GM19240 (cell line): ENCODE measurements around the gene COCH.
A peak's percentile ranks its signal among the peaks of the same experiment; 100 is the strongest.

ENCODE experiments used
- DNase-seq: peaks from one replicate; pipeline ENCODE4 v3.0.0; 2011; ENCODE audit warnings: low spot score; ENCODE audit not compliant: insufficient read length

The COCH gene

GRCh38 chr14:30874120-30874998 is at the start of gene COCH:
COCH (plus strand) TSS chr14:30874559; CDS start chr14:30874939, 380 bp downstream.
- DNase-seq: peak; percentile 35

- DNase-seq: no peak
Measured at GRCh38 chr14:30826070-30826469, 48.3 kb upstream of the COCH start.

DNA sequence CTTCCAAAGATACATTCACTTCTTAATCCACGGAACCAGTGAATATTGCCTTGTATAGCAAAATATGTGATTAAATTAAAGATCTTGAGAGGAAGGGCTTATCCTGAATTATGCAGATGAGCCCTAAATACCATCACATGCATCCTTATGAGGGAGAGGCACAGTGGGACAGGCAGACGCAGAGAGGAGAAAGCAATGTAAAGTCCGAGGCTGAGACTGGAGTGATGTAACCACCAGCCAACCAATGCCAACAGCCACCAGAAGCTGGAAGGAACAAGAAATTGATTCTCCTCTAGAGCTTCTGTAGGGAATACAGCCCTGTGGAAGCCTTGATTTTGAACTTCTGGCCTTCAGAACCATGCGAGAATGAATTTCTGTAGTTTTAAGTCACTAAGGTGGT is 44.5 kb upstream of the COCH start:
- no peak for DNase-seq

GRCh38 chr14:30834353-30834752 is 40.0 kb upstream of the COCH start:
- no peak for DNase-seq

DNA sequence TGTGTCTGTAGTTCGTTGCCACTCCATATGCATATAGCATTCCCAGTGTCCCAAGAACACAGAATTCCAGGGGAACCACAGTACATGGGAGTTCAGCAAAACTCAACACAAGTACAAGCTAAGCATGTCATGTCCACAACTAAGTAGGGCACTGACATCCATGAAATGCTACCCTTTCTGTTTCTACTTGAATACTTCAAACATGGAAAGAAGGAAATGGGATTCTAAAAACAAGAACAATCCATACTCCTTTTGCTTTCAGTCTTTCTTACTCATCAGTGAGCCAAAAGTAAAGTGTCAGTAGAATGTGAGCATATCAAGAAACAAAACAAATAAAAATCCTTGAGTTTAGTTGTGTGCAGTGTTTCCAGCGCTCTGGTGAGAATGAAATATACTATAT is 36.0 kb upstream of the COCH start:
- no peak for DNase-seq

GRCh38 chr14:30840086-30840779 is 34.1 kb upstream of the COCH start:
- no peak for DNase-seq

DNA sequence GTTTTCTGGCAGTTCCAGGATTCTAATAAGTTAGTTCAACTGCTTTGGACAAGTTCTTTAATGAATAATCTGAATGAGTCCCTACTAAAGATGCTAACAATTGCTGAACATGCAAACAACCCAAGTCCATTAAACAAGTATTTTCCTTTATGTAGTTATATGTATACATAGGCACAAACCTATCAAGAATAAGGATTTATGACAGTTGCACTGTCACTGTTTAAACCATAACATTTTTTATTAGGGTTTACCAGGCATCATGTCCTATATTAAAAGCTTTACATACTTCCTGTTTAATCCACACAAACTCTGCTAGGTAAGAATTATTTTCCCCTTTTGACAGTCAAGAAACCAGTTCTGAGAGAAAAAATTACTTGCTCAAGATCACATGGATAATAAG is 31.9 kb upstream of the COCH start:
- no peak for DNase-seq

DNA sequence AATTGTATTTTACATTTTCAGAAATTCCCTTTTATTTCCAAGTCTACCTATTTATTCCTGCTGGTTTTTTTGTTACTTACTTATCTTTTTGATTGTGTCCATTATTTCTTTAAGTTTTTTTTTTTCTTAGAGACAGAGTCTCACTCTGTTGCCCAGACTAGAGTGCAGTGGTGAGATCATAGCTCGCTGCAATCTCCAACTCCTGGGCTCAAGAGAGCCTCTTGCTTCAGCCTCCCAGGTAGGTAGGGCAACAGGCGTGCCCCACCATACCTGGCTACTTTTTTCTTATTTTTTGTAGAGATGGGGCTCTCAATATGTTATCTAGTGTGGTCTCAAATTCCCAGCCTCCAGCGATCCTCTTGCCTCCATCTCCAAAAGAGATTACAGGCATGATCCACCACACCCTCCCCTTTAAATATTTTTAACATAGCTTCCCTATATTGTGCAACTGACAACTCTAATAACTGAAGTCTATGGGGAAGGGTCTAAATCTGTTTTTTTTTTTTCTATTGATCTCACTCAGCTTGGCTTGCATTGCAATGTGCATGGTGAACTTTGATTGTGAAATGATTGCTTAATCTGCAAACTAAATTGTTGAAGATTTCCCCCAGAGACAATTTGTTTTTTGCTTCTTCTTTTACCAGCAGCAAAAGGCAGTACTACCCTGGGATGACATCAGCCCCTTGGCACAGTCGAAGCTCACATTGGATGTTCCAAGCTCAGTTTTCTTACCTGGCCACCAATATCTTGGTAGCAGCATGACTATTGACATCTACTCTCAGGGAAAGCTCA is 25.7 kb upstream of the COCH start:
- no peak for DNase-seq

- DNase-seq: no peak
Measured at GRCh38 chr14:30849354-30849753, 25.0 kb upstream of the COCH start.

DNA sequence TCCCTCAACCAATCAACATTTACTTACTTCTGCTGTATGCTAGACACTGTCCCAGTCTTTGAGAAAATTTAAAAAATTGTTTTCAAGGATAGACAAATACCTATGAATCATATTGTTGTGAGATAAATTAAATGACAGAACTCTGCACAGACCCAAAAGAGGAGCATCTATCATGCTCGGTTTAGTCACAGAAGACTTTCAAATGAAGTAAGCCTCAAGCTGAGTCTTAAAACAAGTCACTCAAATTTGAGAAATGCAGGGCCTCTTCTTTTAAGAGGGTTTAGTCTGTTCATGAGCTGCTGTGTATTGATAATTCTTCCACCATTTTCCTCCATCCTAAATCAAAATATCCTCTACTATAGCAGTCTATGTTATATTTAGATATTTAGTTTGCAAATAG is 24.4 kb upstream of the COCH start:
- DNase-seq: no peak

- DNase-seq: no peak
Measured at GRCh38 chr14:30853946-30854345, 20.4 kb upstream of the COCH start.

GRCh38 chr14:30854492-30854891 is 19.9 kb upstream of the COCH start:
- no peak for DNase-seq

DNA sequence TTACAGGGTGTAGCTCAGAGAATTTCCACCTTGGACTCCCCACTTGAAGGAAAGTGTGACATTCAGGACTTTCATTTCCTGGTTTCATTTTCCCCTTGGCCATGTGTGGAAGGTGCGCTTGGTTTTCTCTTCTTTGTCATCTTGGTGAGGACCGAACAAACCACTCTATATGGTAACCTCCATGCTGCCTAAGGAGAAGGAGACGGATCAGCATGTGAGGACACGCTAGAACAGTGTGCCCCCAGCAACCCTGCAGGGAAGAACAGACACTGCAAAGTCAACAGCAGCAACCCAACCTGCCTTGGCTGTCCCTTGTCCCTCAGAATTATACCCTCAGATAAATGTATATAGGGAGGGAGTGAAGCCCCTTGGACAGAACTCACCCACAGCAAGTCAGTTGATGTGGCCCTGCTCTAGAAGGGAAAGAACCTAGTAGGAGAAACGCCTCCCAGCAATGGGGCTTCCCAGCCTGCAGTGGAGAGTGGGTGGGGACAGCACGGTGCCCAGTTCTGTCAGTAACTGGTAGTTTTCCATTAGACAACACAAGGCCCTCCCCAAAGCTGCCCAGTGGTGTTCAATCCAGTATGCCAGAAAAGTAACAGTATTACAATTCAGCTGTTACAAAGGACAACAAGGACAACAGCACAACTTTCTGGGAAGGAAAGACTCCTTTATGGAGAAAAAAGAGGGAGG is 18.9 kb upstream of the COCH start:
- no peak for DNase-seq

GRCh38 chr14:30861200-30861599 is 13.2 kb upstream of the COCH start:
- no peak for DNase-seq

GRCh38 chr14:30864934-30865333 is 9.4 kb upstream of the COCH start:
- no peak for DNase-seq

DNA sequence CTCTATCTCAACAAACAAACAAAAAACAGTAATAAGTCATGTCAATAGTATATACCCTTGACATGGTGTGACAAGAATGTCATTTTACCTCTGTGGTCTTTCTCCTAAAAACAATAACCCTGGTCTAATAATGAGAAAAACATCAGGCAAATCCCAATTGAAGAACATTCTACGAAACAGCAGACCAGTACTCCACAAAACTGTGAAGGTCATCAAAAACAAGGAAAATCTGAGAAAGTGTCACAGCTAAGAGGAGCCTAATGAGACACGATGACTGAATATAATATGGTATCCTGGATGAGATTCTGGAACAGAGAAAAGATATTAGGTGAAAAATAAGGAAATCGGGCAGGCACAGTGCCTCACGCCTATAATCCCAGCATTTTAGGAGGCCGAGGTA is 5.6 kb upstream of the COCH start:
- no peak for DNase-seq

DNA sequence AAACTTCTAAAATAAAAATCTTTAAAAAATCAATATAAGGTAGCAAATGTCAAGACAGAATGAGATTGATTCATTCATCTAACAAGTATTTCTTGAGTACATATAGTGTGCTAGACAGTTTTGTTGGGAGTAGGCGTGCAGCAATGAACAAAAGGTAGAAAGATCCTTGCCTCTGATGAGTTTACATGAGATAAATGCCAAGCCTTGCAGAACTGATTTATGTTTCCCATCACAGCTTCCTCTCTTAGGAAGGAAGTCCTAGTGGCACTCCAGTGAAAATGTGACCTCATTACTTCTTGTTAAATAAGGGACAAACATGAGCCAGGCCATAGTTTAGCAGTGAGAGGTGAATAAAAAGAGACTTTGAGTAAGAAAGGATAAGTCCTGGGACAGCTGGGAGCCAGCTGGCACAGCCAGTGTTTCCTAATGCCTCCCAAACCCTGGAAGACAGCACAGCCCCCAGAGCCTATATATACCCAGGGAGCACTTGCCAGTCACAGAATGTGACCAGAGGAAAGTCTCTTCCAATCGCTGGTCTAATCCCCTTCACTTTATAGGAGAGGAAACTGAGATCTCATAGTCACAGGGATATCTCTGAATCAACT is 4.7 kb upstream of the COCH start:
- no peak for DNase-seq

GRCh38 chr14:30872602-30873001 is 1.8 kb upstream of the COCH start:
- no peak for DNase-seq

DNA sequence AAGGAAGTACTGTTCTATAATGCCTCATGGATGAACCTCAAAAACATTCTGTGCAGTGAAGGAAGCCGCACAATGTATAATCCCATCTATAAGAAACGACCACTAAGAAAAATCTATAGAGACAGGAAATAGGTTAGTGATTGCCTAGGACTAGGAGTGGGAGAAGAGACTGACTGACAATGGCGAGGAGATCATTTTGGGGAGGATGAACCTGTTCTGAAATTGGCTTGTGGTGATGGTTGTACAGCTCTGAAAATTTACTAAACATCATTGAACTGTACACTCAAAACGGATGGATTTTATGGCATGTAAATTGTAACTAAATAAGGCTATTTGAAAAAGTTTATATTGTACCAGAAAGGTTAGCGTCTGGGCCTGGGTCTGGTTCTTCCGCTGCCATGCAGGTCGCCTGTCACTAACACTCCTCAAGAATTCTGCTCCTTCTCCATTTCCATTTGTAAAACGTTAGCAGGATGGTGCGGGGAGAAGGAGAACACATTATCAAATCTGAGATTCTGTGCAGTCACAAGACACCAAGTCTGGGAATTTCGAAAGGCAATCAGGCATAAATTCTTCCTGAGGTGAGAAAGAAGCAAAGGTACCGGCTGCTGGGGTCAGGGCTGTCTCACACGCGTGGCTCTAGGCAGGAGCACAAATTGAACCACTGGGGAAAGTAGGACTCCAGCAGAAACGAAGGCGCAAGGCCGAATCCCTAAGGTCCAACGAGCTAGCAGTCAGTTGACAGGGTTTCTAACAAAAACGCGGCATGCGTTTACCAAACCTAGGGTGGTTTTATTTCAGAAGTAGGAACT is 845 bp upstream of the COCH start:
- no peak for DNase-seq
